ENCODE data around the gene PCNX1.

DNA sequence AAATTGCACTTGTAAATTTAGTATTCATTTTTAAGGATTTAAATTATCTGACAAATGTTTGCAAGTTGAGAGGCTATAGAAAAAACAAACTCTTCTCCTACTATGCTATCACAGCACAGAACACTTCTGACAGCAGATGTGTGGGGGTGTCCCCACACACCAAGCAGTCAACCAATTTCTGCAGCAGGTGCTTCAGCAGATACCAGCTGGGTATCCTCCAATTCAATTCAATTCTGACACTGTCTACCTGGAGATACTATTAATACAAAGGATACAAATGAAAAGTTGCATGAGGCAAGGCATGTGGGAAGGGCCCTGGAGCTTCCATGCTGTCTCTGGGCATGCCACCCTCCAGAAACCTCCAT lies 35.1 kb downstream of the PCNX1 start:
- TF ChIP-seq POLR2A (IDR thresholded peaks at IDR 0.05): no peak
- TF ChIP-seq, protein P1, sequence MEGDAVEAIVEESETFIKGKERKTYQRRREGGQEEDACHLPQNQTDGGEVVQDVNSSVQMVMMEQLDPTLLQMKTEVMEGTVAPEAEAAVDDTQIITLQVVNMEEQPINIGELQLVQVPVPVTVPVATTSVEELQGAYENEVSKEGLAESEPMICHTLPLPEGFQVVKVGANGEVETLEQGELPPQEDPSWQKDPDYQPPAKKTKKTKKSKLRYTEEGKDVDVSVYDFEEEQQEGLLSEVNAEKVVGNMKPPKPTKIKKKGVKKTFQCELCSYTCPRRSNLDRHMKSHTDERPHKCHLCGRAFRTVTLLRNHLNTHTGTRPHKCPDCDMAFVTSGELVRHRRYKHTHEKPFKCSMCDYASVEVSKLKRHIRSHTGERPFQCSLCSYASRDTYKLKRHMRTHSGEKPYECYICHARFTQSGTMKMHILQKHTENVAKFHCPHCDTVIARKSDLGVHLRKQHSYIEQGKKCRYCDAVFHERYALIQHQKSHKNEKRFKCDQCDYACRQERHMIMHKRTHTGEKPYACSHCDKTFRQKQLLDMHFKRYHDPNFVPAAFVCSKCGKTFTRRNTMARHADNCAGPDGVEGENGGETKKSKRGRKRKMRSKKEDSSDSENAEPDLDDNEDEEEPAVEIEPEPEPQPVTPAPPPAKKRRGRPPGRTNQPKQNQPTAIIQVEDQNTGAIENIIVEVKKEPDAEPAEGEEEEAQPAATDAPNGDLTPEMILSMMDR (IDR thresholded peaks at IDR 0.05): no peak
- no peak for TF ChIP-seq POLR2AphosphoS5 (IDR thresholded peaks at IDR 0.05)
